ENCODE results near the gene LYPD8. TPM values are rescaled to one million over a fixed set of nuclear protein-coding genes. Genes with fewer than 3 reads are reported as not detected.

Gene LYPD8
- total RNA-seq, 4 donors from 2014 or later = not detected

- TF ChIP-seq CTCF (IDR thresholded peaks at IDR 0.05; ENCODE audit: low read depth) = no peak
Measured at GRCh38 chr1:248791010-248791409, 35.5 kb upstream of the LYPD8 start.

GRCh38 chr1:248790456-248790855 lies 34.9 kb upstream of the LYPD8 start:
- no peak for TF ChIP-seq CTCF (IDR thresholded peaks at IDR 0.05; ENCODE audit: low read depth)

GRCh38 chr1:248788327-248788726 lies 32.8 kb upstream of the LYPD8 start:
- no peak for TF ChIP-seq CTCF (IDR thresholded peaks at IDR 0.05; ENCODE audit: low read depth)

GRCh38 chr1:248787430-248787829 lies 31.9 kb upstream of the LYPD8 start:
- TF ChIP-seq CTCF (IDR thresholded peaks at IDR 0.05; ENCODE audit: low read depth) = no peak

- TF ChIP-seq CTCF (IDR thresholded peaks at IDR 0.05; ENCODE audit: low read depth) = no peak
Measured at GRCh38 chr1:248786156-248786555, 30.6 kb upstream of the LYPD8 start.

- no peak for TF ChIP-seq CTCF (IDR thresholded peaks at IDR 0.05; ENCODE audit: low read depth)
Measured at GRCh38 chr1:248783367-248783766, 27.8 kb upstream of the LYPD8 start.

GRCh38 chr1:248782416-248783141 lies 27.0 kb upstream of the LYPD8 start:
- no peak for TF ChIP-seq CTCF (IDR thresholded peaks at IDR 0.05; ENCODE audit: low read depth)
